Effector memory CD8-positive, alpha-beta T cell (primary cell): ENCODE data around the gene CTF1.
"Not testable (repeated sequence)": the region's sequence is repeated elsewhere in the genome, so short reads cannot be mapped to it uniquely, and the experiment has no call there.

Experiments
- ATAC-seq: fragments of 150-1000 bp; cut with Tn5 transposase; replicated peaks from 2 replicates; pipeline ENCODE4 v1.10.0; 2021; ENCODE audit warnings: mild to moderate bottlenecking, moderate library complexity
- DNase-seq, 3 experiments: peaks; one replicate each; pipeline ENCODE4 v3.0.0; 2021
- H3K27ac Mint-ChIP-seq, 2 donors: one replicate each; pipeline ENCODE4 v1.8.0; 2022; ENCODE audit warnings: mild to moderate bottlenecking in 2 of 2, mixed read lengths in 2 of 2, moderate library complexity in 2 of 2
- H3K27me3 Mint-ChIP-seq, 2 donors: one replicate each; pipeline ENCODE4 v1.8.0; 2022; ENCODE audit warnings: mixed read lengths in 2 of 2
- H3K36me3 Mint-ChIP-seq: one replicate; pipeline ENCODE4 v1.8.0; 2022; ENCODE audit warnings: mild to moderate bottlenecking, moderate library complexity, mixed read lengths; ENCODE audit not compliant: insufficient read depth
- H3K4me1 Mint-ChIP-seq, 2 donors: one replicate each; pipeline ENCODE4 v1.8.0; 2022; ENCODE audit warnings: low read depth in 2 of 2, mixed read lengths in 2 of 2
- H3K4me3 Mint-ChIP-seq, 2 donors: one replicate each; pipeline ENCODE4 v1.8.0; 2022; ENCODE audit warnings: mild to moderate bottlenecking in 2 of 2, mixed read lengths in 2 of 2, moderate library complexity in 2 of 2
- H3K9me3 Mint-ChIP-seq, 2 donors: one replicate each; pipeline ENCODE4 v1.8.0; 2022; ENCODE audit warnings: mixed read lengths in 2 of 2

The CTF1 gene

GRCh38 chr16:30937692-30938091 is 41.3 kb downstream of the CTF1 start:
- no peaks in the 10 kb centered on the region for H3K27me3 Mint-ChIP-seq
- H3K36me3 Mint-ChIP-seq = peaks cover 11% of the 10 kb centered on the region
- peaks cover 21 to 26% of the 10 kb centered on the region in 2 donors for H3K4me1 Mint-ChIP-seq
- no peak overlapping the region for H3K4me3 Mint-ChIP-seq
- no peak for DNase-seq
- ATAC-seq = no peak
- peak overlapping the region; percentile 18 to 23 for H3K27ac Mint-ChIP-seq
- no peaks in the 10 kb centered on the region for H3K9me3 Mint-ChIP-seq

GRCh38 chr16:30939571-30939970 is 43.2 kb downstream of the CTF1 start:
- peaks cover 21 to 25% of the 10 kb centered on the region in 2 donors for H3K4me1 Mint-ChIP-seq
- DNase-seq, H3K36me3 Mint-ChIP-seq, ATAC-seq, H3K27me3 Mint-ChIP-seq, H3K9me3 Mint-ChIP-seq, H3K27ac Mint-ChIP-seq, H3K4me3 Mint-ChIP-seq: not testable (repeated sequence)

- ATAC-seq (peak; percentile 98), DNase-seq (peak; percentile 57 to 64 (median 60))
- Mint-ChIP-seq H3K9me3 (no peaks in the 10 kb centered on the region), H3K27ac (peak overlapping the region; percentile 52 to 84), H3K27me3 (no peaks in the 10 kb centered on the region), H3K4me1 (peaks cover 15 to 17% of the 10 kb centered on the region in 2 donors), H3K4me3 (peak overlapping the region; percentile 54 to 55), H3K36me3 (peaks cover 4% of the 10 kb centered on the region)
These were observed 45.4 kb downstream of the CTF1 start for GRCh38 chr16:30941600-30942425.

- H3K4me3 Mint-ChIP-seq = peak overlapping the region; percentile 54 to 55
- DNase-seq = no peak
- peak overlapping the region; percentile 52 to 84 for H3K27ac Mint-ChIP-seq
- peaks cover 13 to 17% of the 10 kb centered on the region in 2 donors for H3K4me1 Mint-ChIP-seq
- no peak for ATAC-seq
- peaks cover 4% of the 10 kb centered on the region for H3K36me3 Mint-ChIP-seq
- no peaks in the 10 kb centered on the region for H3K27me3 Mint-ChIP-seq
- no peaks in the 10 kb centered on the region for H3K9me3 Mint-ChIP-seq
These were observed 46.0 kb downstream of the CTF1 start for GRCh38 chr16:30942426-30942806.

GRCh38 chr16:30944352-30944751 is 47.9 kb downstream of the CTF1 start:
- Mint-ChIP-seq H3K4me3 (no peak overlapping the region), H3K27ac (peak overlapping the region in 1 of 2 donors; percentile 76), H3K4me1 (peaks cover 11 to 13% of the 10 kb centered on the region in 2 donors), H3K36me3 (peaks cover 4% of the 10 kb centered on the region), H3K9me3 (no peaks in the 10 kb centered on the region), H3K27me3 (no peaks in the 10 kb centered on the region)
- DNase-seq = no peak
- no peak for ATAC-seq

GRCh38 chr16:30946671-30947540 is 50.5 kb downstream of the CTF1 start:
- DNase-seq (no peak), ATAC-seq (no peak)
- Mint-ChIP-seq H3K4me3 (peak overlapping the region in 1 of 2 donors; percentile 17), H3K27ac (peak overlapping the region; percentile 4 to 22), H3K4me1 (peaks cover 19 to 21% of the 10 kb centered on the region in 2 donors), H3K36me3 (no peaks in the 10 kb centered on the region), H3K9me3 (no peaks in the 10 kb centered on the region), H3K27me3 (no peaks in the 10 kb centered on the region)

- H3K9me3 Mint-ChIP-seq = no peaks in the 10 kb centered on the region
- no peak overlapping the region for H3K27ac Mint-ChIP-seq
- no peaks in the 10 kb centered on the region for H3K36me3 Mint-ChIP-seq
- H3K4me1 Mint-ChIP-seq = peaks cover 13 to 15% of the 10 kb centered on the region in 2 donors
- ATAC-seq (no peak), DNase-seq (no peak)
- no peak overlapping the region for H3K4me3 Mint-ChIP-seq
- no peaks in the 10 kb centered on the region for H3K27me3 Mint-ChIP-seq
These were observed 51.1 kb downstream of the CTF1 start for GRCh38 chr16:30947541-30947858.

- ATAC-seq (no peak), DNase-seq (no peak)
- Mint-ChIP-seq H3K36me3 (no peaks in the 10 kb centered on the region), H3K9me3 (no peaks in the 10 kb centered on the region), H3K4me3 (peak overlapping the region; percentile 91 to 93), H3K27me3 (no peaks in the 10 kb centered on the region), H3K27ac (peak overlapping the region in 1 of 2 donors; percentile 38), H3K4me1 (peaks cover 12% of the 10 kb centered on the region in 2 donors)
These were observed 51.6 kb downstream of the CTF1 start for GRCh38 chr16:30947859-30948666.

- Mint-ChIP-seq H3K27ac (peak within 1 kb of the TSS; percentile 77 to 90), H3K9me3 (no peaks in the 10 kb centered on the region), H3K36me3 (no peaks in the 10 kb centered on the region), H3K4me1 (peaks cover 16 to 19% of the 10 kb centered on the region in 2 donors), H3K4me3 (peak within 1 kb of the TSS; percentile 91 to 93), H3K27me3 (no peaks in the 10 kb centered on the region)
- DNase-seq (peak in 1 of 3 experiments; percentile 26), ATAC-seq (peak; percentile 57)
These were observed 52.5 kb downstream of the CTF1 start, which contains the start of gene ORAI3 for GRCh38 chr16:30948667-30949649. ORAI3 (plus strand) TSS chr16:30949068; CDS start chr16:30949290, 222 bp downstream.

- DNase-seq (no peak), ATAC-seq (peak; percentile 30)
- Mint-ChIP-seq H3K9me3 (no peaks in the 10 kb centered on the region), H3K4me1 (peaks cover 16 to 21% of the 10 kb centered on the region in 2 donors), H3K27me3 (no peaks in the 10 kb centered on the region), H3K4me3 (peak overlapping the region; percentile 91 to 93), H3K27ac (peak overlapping the region; percentile 77 to 90), H3K36me3 (no peaks in the 10 kb centered on the region)
These were observed 53.5 kb downstream of the CTF1 start for GRCh38 chr16:30949650-30950515.

GRCh38 chr16:30950516-30951065 is 54.2 kb downstream of the CTF1 start:
- H3K9me3 Mint-ChIP-seq = no peaks in the 10 kb centered on the region
- ATAC-seq (no peak), DNase-seq (no peak)
- peaks cover 16 to 21% of the 10 kb centered on the region in 2 donors for H3K4me1 Mint-ChIP-seq
- no peaks in the 10 kb centered on the region for H3K27me3 Mint-ChIP-seq
- H3K4me3 Mint-ChIP-seq = peak overlapping the region; percentile 91 to 93
- H3K27ac Mint-ChIP-seq = peak overlapping the region; percentile 77 to 90
- peaks cover 2% of the 10 kb centered on the region for H3K36me3 Mint-ChIP-seq
